HG03521 (cell line): ENCODE measurements around the gene STING1.
A peak's percentile ranks its signal among the peaks of the same experiment; 100 is the strongest.
"Not testable (repeated sequence)": the region's sequence is repeated elsewhere in the genome, so short reads cannot be mapped to it uniquely, and the experiment has no call there.

Source experiments
- ATAC-seq: cut with Tn5 transposase; IDR thresholded peaks from one replicate; pipeline ENCODE4 v1.9.1; 2021; ENCODE audit warnings: mild to moderate bottlenecking, moderate library complexity; ENCODE audit not compliant: unreplicated experiment

STING1 gene

DNA sequence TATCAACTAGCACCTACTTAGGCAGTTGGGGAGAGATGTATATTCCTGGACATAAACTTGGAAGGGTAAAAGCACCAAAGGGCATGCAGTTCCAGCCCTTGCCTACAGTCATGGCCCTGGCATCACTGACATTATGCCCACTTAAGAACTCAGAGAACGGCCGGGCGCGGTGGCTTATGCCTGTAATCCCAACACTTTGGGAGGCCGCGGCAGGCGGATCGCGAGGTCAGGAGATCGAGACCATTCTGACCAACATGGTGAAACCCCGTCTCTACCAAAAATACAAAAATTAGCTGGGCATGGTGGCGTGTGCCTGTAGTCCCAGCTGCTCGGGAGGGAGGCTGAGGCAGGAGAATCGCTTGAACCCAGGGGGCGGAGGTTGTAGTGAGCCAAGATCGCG, 42.1 kb downstream of the STING1 start:
- not testable (repeated sequence) for ATAC-seq

GRCh38 chr5:139439013-139439903, 43.3 kb downstream of the STING1 start, which contains the start of gene DNAJC18:
TSS of gene DNAJC18 (minus strand) at chr5:139439525. CDS start at chr5:139439445, 80 bp downstream.
- peak; percentile 83 for ATAC-seq

DNA sequence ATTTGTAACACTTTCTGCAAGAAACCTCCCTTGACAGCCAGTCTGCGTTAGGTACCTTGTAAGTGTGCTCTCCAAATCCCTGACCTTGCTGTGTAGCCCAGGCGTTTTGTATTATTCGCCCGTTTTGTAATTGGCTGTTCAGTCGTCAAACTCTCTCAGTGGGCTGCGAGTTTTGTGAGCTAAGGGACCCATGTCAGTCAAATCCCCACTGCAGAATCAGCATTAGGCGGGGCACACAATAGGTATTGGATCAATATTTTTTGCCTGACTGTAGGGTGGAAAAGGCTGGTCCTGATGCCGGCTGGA, 43.9 kb downstream of the STING1 start:
- ATAC-seq = no peak

- ATAC-seq = no peak
These were observed 46.9 kb downstream of the STING1 start for GRCh38 chr5:139435676-139436075.

GRCh38 chr5:139431706-139432105, 50.9 kb downstream of the STING1 start:
- ATAC-seq = no peak

DNA sequence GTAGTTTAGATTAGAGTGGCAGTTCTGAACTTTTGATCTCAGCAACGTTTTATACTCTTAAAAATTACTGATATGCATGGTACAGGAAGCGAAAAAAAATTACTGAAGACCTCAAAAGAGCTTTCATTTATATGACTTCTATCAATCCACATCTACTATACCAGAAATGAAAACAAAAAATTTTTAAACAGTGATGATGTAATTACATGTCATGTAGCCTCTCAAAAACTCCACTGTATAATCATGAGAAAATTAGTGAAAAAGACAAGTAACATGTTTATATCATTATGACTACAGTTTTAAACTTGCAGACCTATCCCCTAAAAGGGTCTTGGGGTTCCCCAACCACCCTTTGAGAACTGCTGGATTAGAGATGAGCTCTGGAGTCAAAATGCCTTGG, 52.5 kb downstream of the STING1 start:
- no peak for ATAC-seq

- no peak for ATAC-seq
These were observed 56.2 kb downstream of the STING1 start for GRCh38 chr5:139426203-139426885.
